GM20000 (cell line): ENCODE data around the gene BEST1.

Experiments
- DNase-seq: peaks from one replicate; pipeline ENCODE4 v3.0.0; 2012; ENCODE audit warnings: low spot score
- CTCF ChIP-seq: IDR thresholded peaks from 2 replicates; pipeline ENCODE4 v1.5.1; 2012; ENCODE audit warnings: mild to moderate bottlenecking, control low read depth; ENCODE audit errors: extremely low read depth, missing control alignments

The BEST1 gene

GRCh38 chr11:61968758-61969390, 18.7 kb downstream of the BEST1 start:
- DNase-seq, result no peak
- no peak for TF ChIP-seq CTCF

- no peak for DNase-seq
- TF ChIP-seq CTCF, result no peak
Observed at GRCh38 chr11:61969391-61969758, 19.2 kb downstream of the BEST1 start.

GRCh38 chr11:61969838-61970662, 19.9 kb downstream of the BEST1 start:
- DNase-seq, result no peak
- TF ChIP-seq CTCF, result no peak

- peak; percentile 67 for DNase-seq
- TF ChIP-seq CTCF, result no peak
Observed at GRCh38 chr11:61971248-61972111, 21.3 kb downstream of the BEST1 start.

- TF ChIP-seq CTCF, result no peak
- DNase-seq, result no peak
Observed at GRCh38 chr11:61972112-61972671, 22.0 kb downstream of the BEST1 start.

- TF ChIP-seq CTCF, result no peak
Observed at GRCh38 chr11:61972672-61973475, 22.7 kb downstream of the BEST1 start.

More at GRCh38 chr11:61972672-61973475, 22.7 kb downstream of the BEST1 start:
- no peak for DNase-seq
